D721Med (cell line): ENCODE results near the gene HOXD12.

Experiments used
- DNase-seq: peaks from one replicate; pipeline ENCODE4 v3.0.0; 2011; ENCODE audit warnings: low spot score; ENCODE audit not compliant: insufficient read length
- FAIRE-seq: peaks from 2 replicates; lab custom pipeline; 2011; peaks lifted over from hg19 to GRCh38; lab: Jason Lieb, UNC
- CTCF ChIP-seq: IDR thresholded peaks from 2 replicates; pipeline ENCODE4 v1.5.1; 2012; ENCODE audit warnings: mild to moderate bottlenecking, control low read depth; ENCODE audit not compliant: insufficient read depth; ENCODE audit errors: missing control alignments

The HOXD12 gene

DNA sequence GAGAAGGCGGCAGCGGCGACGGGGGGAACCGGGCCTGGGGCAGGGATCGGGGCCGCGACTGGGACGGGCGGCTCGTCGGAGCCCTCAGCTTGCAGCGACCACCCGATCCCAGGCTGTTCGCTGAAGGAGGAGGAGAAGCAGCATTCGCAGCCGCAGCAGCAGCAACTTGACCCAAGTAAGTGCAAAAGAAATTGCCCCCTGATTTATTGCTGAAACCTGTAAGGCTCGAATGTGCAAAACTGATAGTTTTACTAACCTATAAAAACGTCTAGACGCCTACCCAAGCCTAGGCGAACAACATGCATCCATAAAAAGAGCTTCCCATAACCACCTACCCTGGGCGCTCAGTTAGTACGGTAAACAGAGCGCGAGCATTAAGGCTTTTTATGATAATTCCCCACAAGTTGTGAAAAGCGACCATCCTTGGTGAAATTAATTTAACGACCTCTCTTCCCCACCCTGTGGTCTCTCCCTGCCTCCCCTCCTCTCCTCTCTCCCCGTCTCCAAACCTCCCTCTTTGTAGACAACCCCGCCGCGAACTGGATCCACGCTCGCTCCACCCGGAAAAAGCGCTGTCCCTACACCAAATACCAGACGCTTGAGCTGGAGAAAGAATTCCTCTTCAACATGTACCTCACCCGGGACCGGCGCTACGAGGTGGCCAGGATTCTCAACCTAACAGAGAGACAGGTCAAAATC lies 24.0 kb downstream of the HOXD12 start:
- DNase-seq (no peak), FAIRE-seq (no peak)
- TF ChIP-seq CTCF: no peak

DNA sequence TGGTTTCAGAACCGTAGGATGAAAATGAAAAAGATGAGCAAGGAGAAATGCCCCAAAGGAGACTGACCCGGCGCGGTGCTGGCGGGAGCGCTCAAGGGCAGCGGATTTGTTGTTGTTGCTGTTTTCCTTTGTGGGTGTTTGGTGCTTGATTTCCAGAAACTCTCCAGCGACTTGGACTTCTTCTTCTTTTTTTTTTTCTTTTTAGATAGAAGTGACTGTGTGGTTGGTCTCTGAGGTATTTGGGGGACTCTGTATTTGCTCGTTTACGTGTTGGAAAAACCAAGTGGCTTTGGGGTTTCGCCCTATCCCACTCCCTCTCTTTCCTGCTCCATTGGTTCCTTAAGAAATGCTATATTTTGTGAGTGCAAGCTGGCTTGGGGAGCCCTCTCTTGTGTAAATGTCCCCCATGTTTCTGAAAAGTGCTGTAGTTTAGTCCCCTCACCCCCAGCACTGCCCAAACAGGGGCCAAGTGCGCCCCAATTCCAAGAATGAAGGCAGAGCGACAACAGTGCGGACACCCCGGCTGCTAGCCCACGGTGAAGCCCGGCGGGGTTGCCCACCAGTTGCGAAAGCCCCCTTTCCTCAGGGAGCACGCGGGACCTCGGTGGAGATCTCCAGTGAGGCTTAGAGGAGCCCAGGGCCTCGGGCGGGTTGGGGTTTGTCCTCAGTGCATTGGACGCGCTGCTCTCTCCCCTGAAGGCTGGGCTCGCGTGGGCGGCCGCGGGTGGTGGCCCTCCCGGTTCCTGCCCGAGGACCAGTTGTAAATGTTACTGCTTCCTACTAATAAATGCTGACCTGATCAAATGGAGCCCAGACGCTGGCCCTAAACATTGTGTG lies 24.7 kb downstream of the HOXD12 start:
- FAIRE-seq: no peak
- no peak for DNase-seq
- no peak for TF ChIP-seq CTCF

GRCh38 chr2:176124947-176125771 lies 25.6 kb downstream of the HOXD12 start:
- no peak for FAIRE-seq
- TF ChIP-seq CTCF: no peak

GRCh38 chr2:176125772-176126054 lies 26.1 kb downstream of the HOXD12 start:
- DNase-seq (no peak), FAIRE-seq (no peak)
- no peak for TF ChIP-seq CTCF

More at GRCh38 chr2:176124947-176125771, 25.6 kb downstream of the HOXD12 start:
- no peak for DNase-seq

DNA sequence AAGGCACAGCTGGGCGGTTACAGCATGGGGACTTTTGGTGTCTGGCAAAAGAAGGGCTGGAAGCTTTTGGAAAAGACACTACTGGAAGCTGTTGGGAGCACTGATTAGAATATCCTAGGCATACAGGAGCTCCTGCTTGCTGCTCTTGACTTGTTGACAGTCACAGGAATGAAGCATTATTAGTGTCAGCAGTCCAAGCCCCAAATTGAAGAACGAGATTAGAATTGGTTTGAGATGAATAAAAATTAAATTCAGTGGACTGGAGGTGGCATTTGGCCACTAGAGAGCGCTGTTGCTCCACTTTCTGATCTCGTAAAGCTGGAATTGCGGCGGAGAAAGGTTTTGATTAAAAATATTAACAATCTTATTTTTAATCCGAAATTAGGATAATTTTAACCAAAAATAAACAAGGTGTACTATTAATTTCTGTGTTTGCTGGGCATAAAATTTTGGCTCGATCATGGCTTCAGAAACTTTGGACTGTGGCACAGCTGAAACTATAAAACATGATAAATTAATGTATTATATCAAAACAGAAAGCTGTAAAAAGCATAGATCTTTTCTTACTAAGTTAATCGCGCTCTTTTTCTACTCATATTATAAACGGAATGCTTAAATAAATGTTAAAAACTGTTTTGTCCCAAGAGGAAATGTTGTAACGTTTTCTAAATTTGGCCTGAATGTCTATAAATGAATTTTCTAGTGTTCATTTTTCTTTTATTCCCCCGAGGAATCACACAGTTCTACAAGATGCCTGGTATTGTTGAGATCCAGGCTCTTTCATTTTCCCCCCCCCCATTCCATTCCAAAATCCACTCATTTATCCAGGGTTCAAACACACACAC lies 27.6 kb downstream of the HOXD12 start:
- DNase-seq (no peak), FAIRE-seq (no peak)
- TF ChIP-seq CTCF: peak; percentile 86

DNA sequence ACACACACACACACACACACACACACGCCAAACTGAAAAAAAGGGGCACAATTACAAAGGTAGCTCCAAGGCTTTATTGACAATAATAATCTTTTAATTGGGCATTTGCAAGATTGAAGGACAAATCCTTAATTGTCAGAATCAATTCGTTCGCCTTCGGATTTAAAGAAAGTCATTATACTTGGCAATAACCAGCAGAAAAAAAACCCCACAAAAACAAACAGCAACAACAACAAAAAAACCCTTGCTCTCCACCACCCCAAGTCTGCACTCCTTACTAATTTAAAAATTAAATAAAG lies 28.1 kb downstream of the HOXD12 start:
- DNase-seq: no peak
- no peak for FAIRE-seq

More for the DNA sequence above, 28.1 kb downstream of the HOXD12 start:
- TF ChIP-seq CTCF: no peak
